K562 (cell line): ENCODE results near the gene PRR36. TPM values are rescaled to one million over a fixed set of nuclear protein-coding genes. Genes with fewer than 3 reads are reported as not detected.
A peak's percentile ranks its signal among the peaks of the same experiment; 100 is the strongest.

Experiments used
- ATAC-seq: fragments of 200-7000 bp; cut with Tn5 transposase; 3 replicates; pipeline ENCODE4 v1.9.1; 2020; ENCODE audit warnings: moderate library complexity
- BruUV-seq: library from RNA; stranded (reverse); fragments of 400-500 nt; replicated peaks from 2 replicates; lab custom pipeline; 2021; lab: Mats Ljungman, UMichigan
- CTCF ChIA-PET: fragments of 300-600 bp; formaldehyde crosslinking; extraction: SDS; loops from one replicate; lab custom pipeline; 2021; ENCODE audit warnings: low intra/inter-chr PET ratio; lab: Yijun Ruan, JAX
- POLR2A ChIA-PET: fragments of 300-600, 350-650 bp; sonication (Branson Sonifier 250); formaldehyde crosslinking; extraction: SDS; loops from one replicate; lab custom pipeline; 2021; ENCODE audit warnings: antibody characterized with exemption, inconsistent platforms; lab: Yijun Ruan, JAX
- DNase-seq, 4 experiments: peaks; one replicate each; pipeline versions ENCODE4 v3.0.0 to v3.0.0-alpha.2; 2011 to 2018; ENCODE audit warnings: low spot score in 3 of 4, mixed read lengths in 3 of 4; ENCODE audit errors: extremely low read depth in 1 of 4
- FAIRE-seq: peaks from 2 replicates; lab custom pipeline; 2011; peaks lifted over from hg19 to GRCh38; lab: Jason Lieb, UNC
- H2AFZ ChIP-seq: 2 replicates; pipeline ENCODE4 v1.6.0; 2011; ENCODE audit warnings: low read depth, low read length, control low read depth, inconsistent platforms
- H3K27ac ChIP-seq: fragments of 200-600 bp; 3 replicates; pipeline ENCODE4 v1.8.0; 2011; ENCODE audit warnings: low read depth, mild to moderate bottlenecking, control low read depth, inconsistent platforms, low read length, moderate library complexity, mixed read lengths; ENCODE audit errors: extremely low read depth
- H3K27me3 ChIP-seq, 2 experiments: fragments of 300-600 bp in 1 of 2; 2 replicates in 1 of 2; 3 replicates in 1 of 2; pipeline versions ENCODE4 v1.6.0 to v1.8.0; 2011; ENCODE audit warnings: inconsistent platforms in 2 of 2, low read length in 2 of 2, mild to moderate bottlenecking in 1 of 2, mixed read lengths in 1 of 2, moderate library complexity in 1 of 2; ENCODE audit not compliant: control insufficient read depth in 2 of 2, insufficient read depth in 2 of 2
- H3K36me3 ChIP-seq: fragments of 300-600 bp; 3 replicates; pipeline ENCODE4 v1.8.0; 2011; ENCODE audit warnings: mild to moderate bottlenecking, low read length, inconsistent platforms; ENCODE audit not compliant: control insufficient read depth, insufficient read depth
- H3K4me1 ChIP-seq, 2 experiments: fragments of 200-600 bp in 1 of 2; replicated peaks in 1 of 2; 2 replicates in 1 of 2; 3 replicates in 1 of 2; pipeline versions ENCODE4 v1.5.1 to v1.8.0; 2011; ENCODE audit warnings: inconsistent platforms in 2 of 2, low read length in 2 of 2, mild to moderate bottlenecking in 1 of 2, mixed read lengths in 1 of 2, moderate library complexity in 1 of 2; ENCODE audit not compliant: control insufficient read depth in 2 of 2, insufficient read depth in 2 of 2
- H3K4me2 ChIP-seq: 2 replicates; pipeline ENCODE4 v1.6.1; 2011; ENCODE audit warnings: low read length, control low read depth, inconsistent platforms, mixed read lengths; ENCODE audit not compliant: insufficient read depth
- H3K4me3 ChIP-seq: fragments of 200-600 bp; sonication (generic), shearing (Covaris generic); 2 replicates; pipeline ENCODE4 v1.5.1; 2016; ENCODE audit warnings: control low read depth, inconsistent platforms
- H3K79me2 ChIP-seq: fragments of 200-600 bp; 3 replicates; pipeline ENCODE4 v1.8.0; 2011; ENCODE audit warnings: low read length, inconsistent platforms; ENCODE audit not compliant: control insufficient read depth, insufficient read depth
- H3K9ac ChIP-seq, 2 experiments: 2 replicates each; pipeline versions ENCODE4 v1.6.0 to v1.6.1; 2011; ENCODE audit warnings: low read depth in 2 of 2, low read length in 2 of 2, control low read depth in 1 of 2, inconsistent platforms in 1 of 2, mild to moderate bottlenecking in 1 of 2, mixed read lengths in 1 of 2; ENCODE audit not compliant: insufficient read depth in 1 of 2
- H3K9me1 ChIP-seq: one replicate; pipeline ENCODE4 v1.6.0; 2011; ENCODE audit warnings: inconsistent platforms, mild to moderate bottlenecking, low read length, moderate library complexity; ENCODE audit not compliant: control insufficient read depth, insufficient read depth
- H3K9me3 ChIP-seq: replicated peaks from 2 replicates; pipeline ENCODE4 v1.5.1; 2011; ENCODE audit warnings: low read depth, low read length, inconsistent platforms; ENCODE audit not compliant: control insufficient read depth, insufficient read depth
- H4K20me1 ChIP-seq: replicated peaks from 2 replicates; pipeline ENCODE4 v1.6.1; 2011; ENCODE audit warnings: low read length, inconsistent platforms, mixed read lengths; ENCODE audit not compliant: control insufficient read depth, insufficient read depth
- IRF2 ChIP-seq: sonication (generic); formaldehyde crosslinking; IDR thresholded peaks from 2 replicates; pipeline ENCODE4 v1.8.1; 2022; ENCODE audit warnings: mild to moderate bottlenecking, missing genetic modification reagents
- KDM1A ChIP-seq, 2 experiments: fragments of 450-650 bp; IDR thresholded peaks; 2 replicates each; pipeline ENCODE4 v1.6.1; 2016; ENCODE audit warnings: mild to moderate bottlenecking in 2 of 2
- PHF20 ChIP-seq: fragments of 450-650 bp; IDR thresholded peaks from 2 replicates; pipeline ENCODE4 v1.6.1; 2018; ENCODE audit not compliant: partially characterized antibody
- ZBTB43 ChIP-seq: sonication (generic); formaldehyde crosslinking; IDR thresholded peaks from 2 replicates; pipeline ENCODE4 v1.8.0; 2023; ENCODE audit warnings: mild to moderate bottlenecking, missing genetic modification reagents
- ZNF217 ChIP-seq: sonication (generic); formaldehyde crosslinking; IDR thresholded peaks from 2 replicates; pipeline ENCODE4 v1.8.0; 2022; ENCODE audit warnings: mild to moderate bottlenecking, missing genetic modification reagents
- WGBS: fragments of 100-300 bp; shearing (Covaris generic); methylation state at CpG from one replicate; pipeline ENCODE4 v1.1.6; 2016; ENCODE audit warnings: low coverage, mixed read lengths; ENCODE audit not compliant: insufficient coverage; ENCODE audit errors: missing lambda C conversion rate; 5-methylcytosine and 5-hydroxymethylcytosine counted together
- in situ Hi-C: fragments of 300-500 bp; cut with MboI; formaldehyde crosslinking; loops from 4 replicates; pipeline ENCODE4 v1.15.0; 2018; ENCODE audit warnings: inconsistent platforms, mixed read lengths
- intact Hi-C: fragments of 100-400 bp; cut with micrococcal nuclease; formaldehyde crosslinking; loops from 2 replicates; pipeline ENCODE4 v1.14.2; 2022
- polyA plus RNA-seq, 8 experiments: library from polyadenylated mRNA; depleted of rRNA in 4 of 8; stranded (reverse) in 5 of 8; unstranded in 3 of 8; fragments of >200 nt; fragmentation: Nextera tagmentation in 2 of 8; fragmentation: Illumina TruSeq in 1 of 8; extraction: Ambion mirVana in 2 of 8; extraction: Trizol in 1 of 8; gene quantifications; 2 replicates each; pipeline versions ENCODE4 v1.2.1 to v1.2.3, GENCODE V29; 2011 to 2014; ENCODE audit warnings: inconsistent platforms in 1 of 8, missing spikeins in 1 of 8
- total RNA-seq, 7 experiments: library from RNA; depleted of rRNA in 6 of 7; stranded (reverse); fragments of >200 nt in 6 of 7; fragmentation: Illumina TruSeq in 2 of 7; extraction: Trizol in 2 of 7; gene quantifications; 2 replicates each; pipeline versions ENCODE4 v1.2.1 to v1.2.3, GENCODE V29; 2011 to 2021; ENCODE audit warnings: low replicate concordance in 1 of 7
- TF ChIP-seq, protein P1 (sequence below): sonication (generic); formaldehyde crosslinking; IDR thresholded peaks from 2 replicates; pipeline ENCODE4 v1.5.0; 2020; ENCODE audit warnings: missing genetic modification reagents
- TF ChIP-seq, protein P2 (sequence below): sonication (generic); formaldehyde crosslinking; IDR thresholded peaks from 2 replicates; pipeline ENCODE4 v1.9.0; 2022; ENCODE audit warnings: mild to moderate bottlenecking, missing genetic modification reagents
- TF ChIP-seq, protein P3 (sequence below): fragments of 450-650 bp; IDR thresholded peaks from 2 replicates; pipeline ENCODE4 v1.6.1; 2017; ENCODE audit warnings: antibody characterized with exemption

Gene PRR36
- total and polyA plus RNA-seq, 9 of the 15 experiments (the other 6 are each of a cell fraction or from before 2014, with no cell fraction given): 0.05 to 0.42 (median 0.06) TPM; not detected in 6

- FAIRE-seq: peak; percentile 26
- in situ Hi-C loops: no loop called here
These were observed 31.4 kb downstream of the PRR36 start for GRCh38 chr19:7842661-7843294.

More at GRCh38 chr19:7842661-7843294, 31.4 kb downstream of the PRR36 start:
- intact Hi-C loops: no loop called here
- POLR2A ChIA-PET: no interaction called here
- DNase-seq: no peak
- TF ChIP-seq IRF2 (CRISPR knock-in tag): peak; percentile 36; the same call in 1 of the 2 replicates
- 0 out of 4 replicates have a peak, but pooled peaks of 1 of the 2 experiments have one; percentile 6 for TF ChIP-seq KDM1A (IDR thresholded peaks at IDR 0.05)
- TF ChIP-seq, protein P1, sequence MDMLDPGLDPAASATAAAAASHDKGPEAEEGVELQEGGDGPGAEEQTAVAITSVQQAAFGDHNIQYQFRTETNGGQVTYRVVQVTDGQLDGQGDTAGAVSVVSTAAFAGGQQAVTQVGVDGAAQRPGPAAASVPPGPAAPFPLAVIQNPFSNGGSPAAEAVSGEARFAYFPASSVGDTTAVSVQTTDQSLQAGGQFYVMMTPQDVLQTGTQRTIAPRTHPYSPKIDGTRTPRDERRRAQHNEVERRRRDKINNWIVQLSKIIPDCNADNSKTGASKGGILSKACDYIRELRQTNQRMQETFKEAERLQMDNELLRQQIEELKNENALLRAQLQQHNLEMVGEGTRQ (CRISPR knock-in tag): no peak
- TF ChIP-seq ZBTB43: peak; percentile 90
- TF ChIP-seq PHF20: peak; percentile 2
- TF ChIP-seq, protein P2, sequence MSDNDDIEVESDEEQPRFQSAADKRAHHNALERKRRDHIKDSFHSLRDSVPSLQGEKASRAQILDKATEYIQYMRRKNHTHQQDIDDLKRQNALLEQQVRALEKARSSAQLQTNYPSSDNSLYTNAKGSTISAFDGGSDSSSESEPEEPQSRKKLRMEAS: peak; percentile 52
- no peak for TF ChIP-seq ZNF217 (CRISPR knock-in tag)
- TF ChIP-seq, protein P3, sequence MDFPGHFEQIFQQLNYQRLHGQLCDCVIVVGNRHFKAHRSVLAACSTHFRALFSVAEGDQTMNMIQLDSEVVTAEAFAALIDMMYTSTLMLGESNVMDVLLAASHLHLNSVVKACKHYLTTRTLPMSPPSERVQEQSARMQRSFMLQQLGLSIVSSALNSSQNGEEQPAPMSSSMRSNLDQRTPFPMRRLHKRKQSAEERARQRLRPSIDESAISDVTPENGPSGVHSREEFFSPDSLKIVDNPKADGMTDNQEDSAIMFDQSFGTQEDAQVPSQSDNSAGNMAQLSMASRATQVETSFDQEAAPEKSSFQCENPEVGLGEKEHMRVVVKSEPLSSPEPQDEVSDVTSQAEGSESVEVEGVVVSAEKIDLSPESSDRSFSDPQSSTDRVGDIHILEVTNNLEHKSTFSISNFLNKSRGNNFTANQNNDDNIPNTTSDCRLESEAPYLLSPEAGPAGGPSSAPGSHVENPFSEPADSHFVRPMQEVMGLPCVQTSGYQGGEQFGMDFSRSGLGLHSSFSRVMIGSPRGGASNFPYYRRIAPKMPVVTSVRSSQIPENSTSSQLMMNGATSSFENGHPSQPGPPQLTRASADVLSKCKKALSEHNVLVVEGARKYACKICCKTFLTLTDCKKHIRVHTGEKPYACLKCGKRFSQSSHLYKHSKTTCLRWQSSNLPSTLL: 0 out of 2 replicates have a peak, but pooled peaks have one; percentile 7
- no peaks in the 10 kb centered on the region for H3K79me2 ChIP-seq
- peaks cover 8% of the 10 kb centered on the region; the same call in 1 of the 2 replicates for H4K20me1 ChIP-seq
- BruUV-seq: no TSS peak
- H2AFZ ChIP-seq: no peak overlapping the region
- H3K9me1 ChIP-seq: peaks cover 3% of the 10 kb centered on the region
- H3K4me2 ChIP-seq: no peak overlapping the region
- no peak for ATAC-seq
- CTCF ChIA-PET: no interaction called here
- no peak overlapping the region for H3K9ac ChIP-seq
- no peak overlapping the region for H3K4me3 ChIP-seq
- WGBS: 39% methylated on average over 12 of the region's 12 CpGs
- H3K27me3 ChIP-seq: peaks cover 6 to 34% of the 10 kb centered on the region in 2 experiments; a peak in 4 of 5 replicates
- peaks cover 12% of the 10 kb centered on the region for H3K9me3 ChIP-seq
- H3K36me3 ChIP-seq: no peaks in the 10 kb centered on the region
- H3K4me1 ChIP-seq: peaks cover 0 to 9% of the 10 kb centered on the region in 2 experiments; a peak in 1 of 5 replicates
- H3K27ac ChIP-seq: no peak overlapping the region
